GM19438 (cell line): Measurements from ENCODE around the gene XPO1.
"Not testable (repeated sequence)": the region's sequence is repeated elsewhere in the genome, so short reads cannot be mapped to it uniquely, and the experiment has no call there.

ENCODE experiments used
- ATAC-seq: cut with Tn5 transposase; IDR thresholded peaks from one replicate; pipeline ENCODE4 v1.9.1; 2021; ENCODE audit warnings: low read depth; ENCODE audit not compliant: unreplicated experiment

Gene XPO1

GRCh38 chr2:61470122-61470951 lies 67.8 kb downstream of the XPO1 start:
- ATAC-seq: peak; percentile 15

GRCh38 chr2:61469424-61470121 lies 68.6 kb downstream of the XPO1 start:
- no peak for ATAC-seq

- ATAC-seq: not testable (repeated sequence)
Observed at GRCh38 chr2:61468231-61468630, 69.9 kb downstream of the XPO1 start.

GRCh38 chr2:61465045-61465444 lies 73.1 kb downstream of the XPO1 start:
- no peak for ATAC-seq

GRCh38 chr2:61463769-61464475 lies 74.2 kb downstream of the XPO1 start:
- no peak for ATAC-seq

GRCh38 chr2:61461404-61461803 lies 76.8 kb downstream of the XPO1 start:
- ATAC-seq: no peak

- no peak for ATAC-seq
Observed at GRCh38 chr2:61460163-61460562, 78.0 kb downstream of the XPO1 start.

GRCh38 chr2:61456746-61457420 lies 81.3 kb downstream of the XPO1 start:
- no peak for ATAC-seq

- no peak for ATAC-seq
Observed at GRCh38 chr2:61456070-61456745, 81.9 kb downstream of the XPO1 start.

- not testable (repeated sequence) for ATAC-seq
Observed at GRCh38 chr2:61454972-61455371, 83.2 kb downstream of the XPO1 start.

- no peak for ATAC-seq
Observed at GRCh38 chr2:61454383-61454782, 83.8 kb downstream of the XPO1 start.

- ATAC-seq: no peak
Observed at GRCh38 chr2:61452392-61452791, 85.8 kb downstream of the XPO1 start.

GRCh38 chr2:61451178-61451577 lies 87.0 kb downstream of the XPO1 start:
- ATAC-seq: no peak

- no peak for ATAC-seq
Observed at GRCh38 chr2:61450144-61450543, 88.0 kb downstream of the XPO1 start.

- no peak for ATAC-seq
Observed at GRCh38 chr2:61448229-61448628, 89.9 kb downstream of the XPO1 start.

- not testable (repeated sequence) for ATAC-seq
Observed at GRCh38 chr2:61446971-61447370, 91.2 kb downstream of the XPO1 start.

- peak; percentile 69 for ATAC-seq
Observed at GRCh38 chr2:61443342-61444041, 94.7 kb downstream of the XPO1 start.

GRCh38 chr2:61439241-61440002 lies 98.7 kb downstream of the XPO1 start:
- no peak for ATAC-seq

- no peak for ATAC-seq
Observed at GRCh38 chr2:61438670-61439069, 99.5 kb downstream of the XPO1 start.
